ENCODE results near the gene SEC14L6.

GRCh38 chr22:30474121-30474520 lies 72.4 kb downstream of the SEC14L6 start:
- TF ChIP-seq CTCF (optimal IDR thresholded peaks at IDR 0.05 in 1 of 3, IDR thresholded peaks at IDR 0.05 in 1 of 3, conservative IDR thresholded peaks at IDR 0.05 in 1 of 3; ENCODE audit: extremely low read depth in 1 of 3, insufficient read depth in 2 of 3, low read length in 3 of 3) (no peak), EZH2 (IDR thresholded peaks at IDR 0.05; ENCODE audit: low read length) (no peak)
